AG09309 (cell line): ENCODE measurements around the gene GSN.

Experiments
- DNase-seq: peaks from one replicate; pipeline ENCODE4 v3.0.0-alpha.2; 2010; ENCODE audit warnings: low read depth
- H3K4me3 ChIP-seq: 2 replicates; pipeline ENCODE4 v1.5.1; 2011; ENCODE audit warnings: mild to moderate bottlenecking, low read depth, low read length, moderate library complexity; ENCODE audit not compliant: control insufficient read depth
- CTCF ChIP-seq: IDR thresholded peaks from 2 replicates; pipeline ENCODE4 v1.5.1; 2011; ENCODE audit warnings: mild to moderate bottlenecking, low read depth, low read length, inconsistent platforms; ENCODE audit not compliant: insufficient read depth, control insufficient read depth; ENCODE audit errors: missing control alignments

The GSN gene

GRCh38 chr9:121225240-121225639, 42.7 kb upstream of the GSN start:
- TF ChIP-seq CTCF = no peak
- no peak for DNase-seq

GRCh38 chr9:121226175-121226574, 41.8 kb upstream of the GSN start:
- DNase-seq = no peak
- no peak overlapping the region for H3K4me3 ChIP-seq
- TF ChIP-seq CTCF = no peak

More at GRCh38 chr9:121225240-121225639, 42.7 kb upstream of the GSN start:
- no peak overlapping the region for H3K4me3 ChIP-seq

GRCh38 chr9:121227862-121228261, 40.1 kb upstream of the GSN start:
- DNase-seq = no peak
- no peak for TF ChIP-seq CTCF
- H3K4me3 ChIP-seq = no peak overlapping the region

- TF ChIP-seq CTCF = no peak
- no peak overlapping the region for H3K4me3 ChIP-seq
- DNase-seq = no peak
These were observed 37.7 kb upstream of the GSN start for GRCh38 chr9:121230256-121230655.

- no peak for DNase-seq
- no peak overlapping the region for H3K4me3 ChIP-seq
- TF ChIP-seq CTCF = no peak
These were observed 35.7 kb upstream of the GSN start for GRCh38 chr9:121232251-121232650.

GRCh38 chr9:121233906-121234831, 33.8 kb upstream of the GSN start:
- no peak for TF ChIP-seq CTCF
- DNase-seq = no peak
- H3K4me3 ChIP-seq = no peak overlapping the region
